Measurements from ENCODE around the gene SPTA1. TPM values are rescaled to one million over a fixed set of nuclear protein-coding genes. Genes with fewer than 3 reads are reported as not detected.

Gene SPTA1
- total and polyA plus RNA-seq, 2 of the 4 experiments (the other 2 are of a cell fraction): not detected

GRCh38 chr1:158638904-158639303 lies 47.6 kb downstream of the SPTA1 start:
- H2AK9ac ChIP-seq (replicated peaks; ENCODE audit: low read depth, low read length, poor library complexity): no peak overlapping the region
- peaks cover 2% of the 10 kb centered on the region; the same call in 1 of the 2 replicates for H3K9me3 ChIP-seq (ENCODE audit: control insufficient read depth, insufficient read depth, low read length)
- H3K56ac ChIP-seq (ENCODE audit: extremely low read depth, insufficient read depth, low read length): no peak overlapping the region
- H2BK20ac ChIP-seq (ENCODE audit: low read depth, low read length): no peak overlapping the region
- ChIA-PET POLR2A (ENCODE audit: unreplicated experiment) (no interaction called here), CTCF (no interaction called here)
- H2AFZ ChIP-seq (replicated peaks; ENCODE audit: low read length, poor library complexity): no peak overlapping the region
- no peak overlapping the region for H3K27ac ChIP-seq (ENCODE audit: insufficient read depth, low read length)
- no peak overlapping the region for H2BK120ac ChIP-seq (ENCODE audit: low read depth, low read length)
- no peak overlapping the region for H2BK5ac ChIP-seq (ENCODE audit: low read depth, low read length, poor library complexity, severe bottlenecking)
- no peaks in the 10 kb centered on the region for H3K9me1 ChIP-seq (ENCODE audit: insufficient read depth, low read length)
- DNase-seq (no peak), ATAC-seq (ENCODE audit: low read depth) (no peak)
- no peak overlapping the region for H2BK15ac ChIP-seq (ENCODE audit: low read depth, low read length)
- no peaks in the 10 kb centered on the region for H3K27me3 ChIP-seq (ENCODE audit: control insufficient read depth, insufficient read depth, low read length)
- in situ Hi-C loops (cut with MboI; ENCODE audit: low sequenced_read_pairs) (no loop called here), intact Hi-C loops (cut with micrococcal nuclease) (no loop called here), dilution Hi-C loops (cut with HindIII; ENCODE audit: low sequenced_read_pairs, unreplicated experiment) (no loop called here)
- H3K4me1 ChIP-seq (ENCODE audit: control insufficient read depth, insufficient read depth, low read length): no peaks in the 10 kb centered on the region
- no TSS peak for BruUV-seq (replicated peaks)
- no peak overlapping the region for H3K4me3 ChIP-seq (ENCODE audit: insufficient read depth, low read depth, low read length)
- H2AK5ac ChIP-seq (ENCODE audit: low read depth, low read length): no peak overlapping the region
- no peaks in the 10 kb centered on the region for H3K79me1 ChIP-seq (ENCODE audit: low read depth in 1 of 2, low read length in 2 of 2)
- no peak overlapping the region for H3K18ac ChIP-seq (ENCODE audit: low read depth, low read length)
- no peak overlapping the region for H3K9ac ChIP-seq (ENCODE audit: low read depth, low read length)
- no peak overlapping the region for H3K23ac ChIP-seq (ENCODE audit: low read depth, low read length)
- H3K36me3 ChIP-seq (ENCODE audit: control insufficient read depth, insufficient read depth, low read length): no peaks in the 10 kb centered on the region
- no peak overlapping the region for H4K91ac ChIP-seq (ENCODE audit: insufficient read depth, low read depth, low read length)
- H3K4me2 ChIP-seq (ENCODE audit: low read depth, low read length): no peak overlapping the region
- H4K20me1 ChIP-seq (ENCODE audit: insufficient read depth, low read length): no peaks in the 10 kb centered on the region
- H3K14ac ChIP-seq (replicated peaks; ENCODE audit: low read depth, low read length): no peak overlapping the region
- TF ChIP-seq MAFK (IDR thresholded peaks at IDR 0.05; ENCODE audit: low read depth, low read length) (peak; percentile 79), MXI1 (IDR thresholded peaks at IDR 0.05; ENCODE audit: borderline replicate concordance, low read depth, low read length) (no peak)
- no peak overlapping the region for H4K8ac ChIP-seq (ENCODE audit: low read depth in 2 of 2, low read length in 2 of 2)
- no peak overlapping the region for H3K4ac ChIP-seq (ENCODE audit: low read depth, low read length)
- H4K5ac ChIP-seq (ENCODE audit: low read depth, low read length): no peak overlapping the region

Data from IMR-90 (cell line).